ENCODE measurements around the gene SWAP70.

Gene SWAP70

DNA sequence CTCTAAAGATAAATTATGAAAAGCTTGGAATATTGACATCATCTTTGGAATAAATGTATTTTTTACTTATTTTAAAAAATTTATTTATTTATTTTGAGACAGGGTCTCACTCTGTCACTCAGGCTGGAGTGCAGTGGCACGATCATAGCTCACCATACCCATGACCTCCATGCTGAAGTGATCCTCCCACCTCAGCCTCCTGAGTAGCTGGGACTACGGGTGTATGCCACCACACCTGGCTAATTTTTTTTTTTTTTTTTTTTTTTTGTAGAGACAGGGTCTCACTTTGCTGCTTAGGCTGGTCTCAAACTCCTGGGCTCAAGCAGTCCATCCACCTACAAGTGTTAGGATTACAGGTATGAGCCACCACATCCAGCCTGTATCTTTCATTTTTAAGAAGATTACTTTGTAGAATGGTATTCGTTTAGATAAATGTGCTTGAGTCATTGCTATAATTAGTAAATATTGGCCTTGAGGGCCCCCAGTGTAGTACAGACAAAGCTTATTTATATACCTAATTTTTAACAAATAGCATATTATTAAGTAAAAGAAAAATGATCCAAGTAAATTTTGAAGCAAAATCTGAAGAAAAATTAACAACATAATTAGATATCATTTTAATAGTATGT is 8.5 kb downstream of the SWAP70 start:
- 94% methylated on average over 1 of the region's 3 CpGs for WGBS
- 0 out of 2 replicates have a peak, but pooled peaks cover 6% of the 10 kb centered on the region for H3K36me3 ChIP-seq (ENCODE audit: insufficient read depth, low read length)
- no peaks in the 10 kb centered on the region for H3K9me3 ChIP-seq (ENCODE audit: insufficient read depth, low read depth, low read length)
- H3K4me1 ChIP-seq (ENCODE audit: insufficient read depth, low read length): peaks cover 27% of the 10 kb centered on the region
- no peak overlapping the region for H3K4me3 ChIP-seq (ENCODE audit: low read length)
- H3K9ac ChIP-seq (ENCODE audit: low read depth, low read length): no peak overlapping the region
- no peaks in the 10 kb centered on the region for H3K27me3 ChIP-seq (ENCODE audit: insufficient read depth, low read length)
- H3K27ac ChIP-seq (ENCODE audit: low read depth, low read length): no peak overlapping the region

DNA sequence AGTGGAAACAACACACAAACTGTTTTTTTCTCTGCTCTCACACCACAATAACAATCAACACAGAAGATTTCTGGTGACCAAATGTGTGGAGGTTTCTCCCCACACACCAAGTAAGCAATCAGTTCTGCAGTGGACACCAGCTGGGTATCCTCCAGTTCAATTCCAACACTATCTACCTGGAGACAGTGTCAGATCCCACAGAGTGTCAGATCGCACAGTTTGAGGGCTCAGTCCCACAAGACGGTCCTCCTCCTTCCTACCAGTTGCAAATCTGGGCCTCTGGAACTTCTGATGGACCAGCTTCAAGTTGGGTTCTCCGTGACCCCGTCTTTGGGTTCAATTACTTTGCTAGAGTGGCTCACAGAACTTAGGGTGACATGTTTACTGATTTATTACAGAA is 9.0 kb downstream of the SWAP70 start:
- Histone ChIP-seq H3K9me3 (ENCODE audit: insufficient read depth, low read depth, low read length) (no peaks in the 10 kb centered on the region), H3K27me3 (ENCODE audit: insufficient read depth, low read length) (no peaks in the 10 kb centered on the region), H3K27ac (ENCODE audit: low read depth, low read length) (no peak overlapping the region), H3K9ac (ENCODE audit: low read depth, low read length) (no peak overlapping the region), H3K36me3 (ENCODE audit: insufficient read depth, low read length) (0 out of 2 replicates have a peak, but pooled peaks cover 6% of the 10 kb centered on the region), H3K4me3 (ENCODE audit: low read length) (no peak overlapping the region), H3K4me1 (ENCODE audit: insufficient read depth, low read length) (peaks cover 32% of the 10 kb centered on the region)
- 97% methylated on average over 4 of the region's 4 CpGs for WGBS

DNA sequence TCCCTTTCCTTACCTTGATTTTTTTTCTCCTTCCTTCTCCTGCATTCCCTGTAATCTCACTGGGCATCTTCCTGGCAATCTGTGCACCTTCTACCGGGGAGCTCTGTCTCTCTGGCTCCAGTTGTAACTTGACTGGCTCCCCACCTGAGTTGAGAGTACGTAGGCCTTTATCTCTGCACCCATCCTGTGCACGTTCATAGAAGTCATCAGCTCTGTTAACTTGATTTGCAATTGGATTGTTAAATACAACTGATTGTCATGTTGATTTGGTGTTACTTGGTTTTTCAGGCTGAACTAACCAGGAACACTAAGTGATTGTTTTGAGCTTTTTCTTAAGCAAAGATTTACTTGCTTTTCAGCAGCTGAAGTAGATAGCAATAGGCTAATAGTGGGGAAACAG is 11.8 kb downstream of the SWAP70 start:
- H3K4me1 ChIP-seq (ENCODE audit: insufficient read depth, low read length): peaks cover 45% of the 10 kb centered on the region
- no peaks in the 10 kb centered on the region for H3K27me3 ChIP-seq (ENCODE audit: insufficient read depth, low read length)
- H3K9ac ChIP-seq (ENCODE audit: low read depth, low read length): peak overlapping the region; percentile 57; the same call in 1 of the 2 replicates
- peak overlapping the region; percentile 41 for H3K4me3 ChIP-seq (ENCODE audit: low read length)
- H3K9me3 ChIP-seq (ENCODE audit: insufficient read depth, low read depth, low read length): no peaks in the 10 kb centered on the region
- peak overlapping the region; percentile 92 for H3K27ac ChIP-seq (ENCODE audit: low read depth, low read length)
- 4% methylated on average over 3 of the region's 3 CpGs for WGBS
- H3K36me3 ChIP-seq (ENCODE audit: insufficient read depth, low read length): 0 out of 2 replicates have a peak, but pooled peaks cover 6% of the 10 kb centered on the region

DNA sequence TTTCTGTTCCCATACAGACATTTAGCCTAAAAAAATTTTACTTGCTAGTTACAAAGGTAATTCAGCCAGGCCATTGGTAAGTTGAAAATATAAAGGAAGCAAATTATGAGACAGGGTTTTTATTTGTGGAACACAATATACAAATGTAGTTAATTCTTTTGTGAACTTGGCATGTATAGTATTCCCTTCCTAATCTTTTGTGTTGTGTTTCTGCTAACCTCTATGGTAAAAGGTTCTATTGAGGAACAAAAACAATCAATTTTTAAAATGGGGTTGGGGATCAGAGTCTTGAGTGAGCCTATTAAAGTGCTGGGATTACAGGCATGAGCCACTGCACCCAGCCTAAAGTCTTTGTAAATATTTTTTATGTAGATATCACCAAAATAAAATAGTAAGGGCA is 14.1 kb downstream of the SWAP70 start:
- H3K36me3 ChIP-seq (ENCODE audit: insufficient read depth, low read length): 0 out of 2 replicates have a peak, but pooled peaks cover 3% of the 10 kb centered on the region
- no peaks in the 10 kb centered on the region for H3K9me3 ChIP-seq (ENCODE audit: insufficient read depth, low read depth, low read length)
- no peak overlapping the region for H3K4me3 ChIP-seq (ENCODE audit: low read length)
- peak overlapping the region; percentile 39; the same call in 1 of the 2 replicates for H3K27ac ChIP-seq (ENCODE audit: low read depth, low read length)
- H3K9ac ChIP-seq (ENCODE audit: low read depth, low read length): no peak overlapping the region
- H3K27me3 ChIP-seq (ENCODE audit: insufficient read depth, low read length): no peaks in the 10 kb centered on the region
- H3K4me1 ChIP-seq (ENCODE audit: insufficient read depth, low read length): peaks cover 50% of the 10 kb centered on the region

DNA sequence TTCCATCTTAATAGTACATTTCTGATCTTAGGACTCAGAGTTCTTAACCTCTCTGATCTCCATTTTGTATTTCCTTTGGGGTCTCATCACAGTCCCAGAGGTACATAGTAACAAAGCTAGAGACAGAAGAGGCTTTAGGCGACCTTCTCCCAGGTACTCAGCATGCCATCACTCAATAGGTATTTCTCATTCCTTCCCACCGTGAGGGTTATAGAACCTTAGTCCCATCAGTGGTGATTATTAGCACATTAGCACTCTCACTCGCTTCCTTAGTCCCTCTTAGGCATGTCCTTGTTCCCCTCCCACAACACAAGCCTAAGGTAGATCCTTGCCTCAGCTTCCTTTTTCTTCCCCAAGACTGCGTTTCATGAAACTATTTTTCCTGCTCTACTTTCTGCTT is 14.7 kb downstream of the SWAP70 start:
- no peak overlapping the region for H3K9ac ChIP-seq (ENCODE audit: low read depth, low read length)
- H3K4me1 ChIP-seq (ENCODE audit: insufficient read depth, low read length): peaks cover 50% of the 10 kb centered on the region
- 50% methylated on average over 4 of the region's 4 CpGs for WGBS

DNA sequence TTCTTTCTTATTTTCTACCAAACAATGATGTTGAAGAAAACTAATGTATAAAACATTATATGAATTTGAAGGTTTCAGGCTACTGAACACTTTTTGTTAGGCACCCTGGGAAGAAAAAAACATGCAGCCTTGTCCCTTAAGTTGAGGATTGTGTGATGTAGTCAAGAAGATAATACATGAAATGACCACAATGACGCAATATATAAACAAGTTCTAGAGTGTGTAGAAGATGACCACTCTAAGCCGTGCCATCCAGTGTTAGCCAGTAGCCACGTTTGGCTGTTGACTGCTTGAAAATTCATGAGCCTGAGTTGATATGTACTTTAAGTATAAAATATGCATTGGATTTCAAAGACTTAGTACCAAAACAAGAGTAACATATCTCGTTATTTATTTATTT is 16.2 kb downstream of the SWAP70 start:
- no peaks in the 10 kb centered on the region for H3K27me3 ChIP-seq (ENCODE audit: insufficient read depth, low read length)
- 95% methylated on average over 4 of the region's 4 CpGs for WGBS
- H3K36me3 ChIP-seq (ENCODE audit: insufficient read depth, low read length): no peaks in the 10 kb centered on the region
- no peak overlapping the region for H3K27ac ChIP-seq (ENCODE audit: low read depth, low read length)
- peaks cover 44% of the 10 kb centered on the region for H3K4me1 ChIP-seq (ENCODE audit: insufficient read depth, low read length)
- H3K4me3 ChIP-seq (ENCODE audit: low read length): no peak overlapping the region
- H3K9me3 ChIP-seq (ENCODE audit: insufficient read depth, low read depth, low read length): no peaks in the 10 kb centered on the region
- H3K9ac ChIP-seq (ENCODE audit: low read depth, low read length): no peak overlapping the region

More for the DNA sequence above, 14.7 kb downstream of the SWAP70 start:
- Histone ChIP-seq H3K9me3 (ENCODE audit: insufficient read depth, low read depth, low read length) (no peaks in the 10 kb centered on the region), H3K4me3 (ENCODE audit: low read length) (no peak overlapping the region), H3K27me3 (ENCODE audit: insufficient read depth, low read length) (no peaks in the 10 kb centered on the region), H3K27ac (ENCODE audit: low read depth, low read length) (no peak overlapping the region), H3K36me3 (ENCODE audit: insufficient read depth, low read length) (no peaks in the 10 kb centered on the region)

DNA sequence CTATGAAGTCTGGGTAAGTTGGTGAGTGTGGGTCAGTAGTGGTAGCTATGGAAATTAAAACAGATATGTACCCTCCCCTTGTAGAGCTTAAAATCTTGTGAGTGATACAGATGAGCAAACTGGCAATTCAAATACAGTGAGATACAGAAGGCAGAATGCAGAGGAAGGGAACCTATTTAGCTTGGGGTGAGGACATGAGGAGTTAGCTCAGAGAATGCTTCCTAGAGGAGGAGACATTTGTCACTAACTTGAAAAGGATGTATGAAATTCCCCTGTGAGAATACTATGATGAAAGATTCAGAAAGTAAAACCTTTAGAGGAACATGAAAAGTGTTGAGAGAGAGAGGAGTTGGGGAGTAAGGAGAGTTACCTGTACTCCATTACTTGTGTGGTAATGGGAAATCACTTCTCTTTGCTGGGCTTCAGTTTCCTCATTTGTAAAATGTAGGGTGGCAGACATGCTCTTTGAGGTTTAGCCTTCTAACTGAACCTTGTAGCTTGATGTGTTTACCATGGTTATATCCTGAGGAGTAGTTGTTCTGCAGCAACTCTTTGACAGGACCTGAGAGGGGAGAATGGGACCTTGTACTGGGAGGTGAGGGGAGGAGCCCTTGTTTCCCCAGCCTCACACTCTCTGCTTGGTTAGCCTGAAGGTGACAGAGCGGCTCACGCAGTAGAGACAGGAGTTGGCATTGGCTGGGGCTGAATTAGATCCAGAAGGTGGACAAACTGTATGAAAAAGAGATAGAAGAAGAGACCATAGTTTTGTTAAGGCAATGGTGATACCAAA is 17.9 kb downstream of the SWAP70 start:
- H3K9me3 ChIP-seq (ENCODE audit: insufficient read depth, low read depth, low read length): no peaks in the 10 kb centered on the region
- no peak overlapping the region for H3K9ac ChIP-seq (ENCODE audit: low read depth, low read length)
- no peak overlapping the region for H3K27ac ChIP-seq (ENCODE audit: low read depth, low read length)
- H3K27me3 ChIP-seq (ENCODE audit: insufficient read depth, low read length): no peaks in the 10 kb centered on the region
- 90% methylated on average over 2 of the region's 2 CpGs for WGBS
- no peak overlapping the region for H3K4me3 ChIP-seq (ENCODE audit: low read length)
- H3K4me1 ChIP-seq (ENCODE audit: insufficient read depth, low read length): peaks cover 38% of the 10 kb centered on the region
- H3K36me3 ChIP-seq (ENCODE audit: insufficient read depth, low read length): no peaks in the 10 kb centered on the region

DNA sequence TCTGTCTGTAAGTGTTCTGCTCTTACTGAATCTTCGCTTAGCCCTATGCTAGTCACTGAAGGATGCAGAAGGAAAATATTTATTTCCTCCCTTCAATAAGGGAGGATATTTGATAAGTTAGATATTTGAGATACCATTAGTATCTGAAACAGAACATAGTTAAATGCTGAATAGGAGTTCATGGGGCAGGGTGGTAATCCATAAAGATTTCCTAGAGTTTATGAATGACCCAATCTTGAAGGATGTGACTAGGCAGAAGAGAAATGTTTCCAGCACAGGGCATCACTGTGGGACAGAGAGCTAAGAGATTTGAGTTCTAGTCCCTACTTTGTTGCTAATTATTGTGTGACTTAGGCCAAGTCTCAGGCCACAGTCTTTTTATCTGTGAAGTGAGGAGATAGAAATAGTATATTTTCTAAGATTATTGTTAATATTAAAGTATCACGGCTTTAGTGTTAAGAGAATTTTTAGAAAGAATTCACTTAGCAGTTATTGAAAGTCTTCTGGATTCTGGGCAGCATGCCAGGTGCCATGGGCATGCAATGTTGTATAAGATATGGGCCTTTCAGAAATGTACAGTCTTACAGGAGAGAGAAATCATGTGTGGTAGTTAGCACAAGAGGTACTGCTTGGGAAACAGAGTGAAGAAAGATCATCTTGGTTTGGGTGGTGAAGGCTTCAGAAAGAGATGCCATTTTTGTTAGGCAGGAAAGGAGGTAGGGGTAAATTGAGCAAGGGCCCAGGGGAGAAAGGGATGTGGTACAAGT is 24.0 kb downstream of the SWAP70 start:
- Histone ChIP-seq H3K36me3 (ENCODE audit: insufficient read depth, low read length) (no peaks in the 10 kb centered on the region), H3K9ac (ENCODE audit: low read depth, low read length) (peak overlapping the region; percentile 4; the same call in 1 of the 2 replicates), H3K4me3 (ENCODE audit: low read length) (no peak overlapping the region), H3K9me3 (ENCODE audit: insufficient read depth, low read depth, low read length) (no peaks in the 10 kb centered on the region), H3K27ac (ENCODE audit: low read depth, low read length) (no peak overlapping the region; the same call in 1 of the 2 replicates), H3K4me1 (ENCODE audit: insufficient read depth, low read length) (peaks cover 44% of the 10 kb centered on the region), H3K27me3 (ENCODE audit: insufficient read depth, low read length) (no peaks in the 10 kb centered on the region)
- WGBS: 84% methylated on average over 2 of the region's 2 CpGs

DNA sequence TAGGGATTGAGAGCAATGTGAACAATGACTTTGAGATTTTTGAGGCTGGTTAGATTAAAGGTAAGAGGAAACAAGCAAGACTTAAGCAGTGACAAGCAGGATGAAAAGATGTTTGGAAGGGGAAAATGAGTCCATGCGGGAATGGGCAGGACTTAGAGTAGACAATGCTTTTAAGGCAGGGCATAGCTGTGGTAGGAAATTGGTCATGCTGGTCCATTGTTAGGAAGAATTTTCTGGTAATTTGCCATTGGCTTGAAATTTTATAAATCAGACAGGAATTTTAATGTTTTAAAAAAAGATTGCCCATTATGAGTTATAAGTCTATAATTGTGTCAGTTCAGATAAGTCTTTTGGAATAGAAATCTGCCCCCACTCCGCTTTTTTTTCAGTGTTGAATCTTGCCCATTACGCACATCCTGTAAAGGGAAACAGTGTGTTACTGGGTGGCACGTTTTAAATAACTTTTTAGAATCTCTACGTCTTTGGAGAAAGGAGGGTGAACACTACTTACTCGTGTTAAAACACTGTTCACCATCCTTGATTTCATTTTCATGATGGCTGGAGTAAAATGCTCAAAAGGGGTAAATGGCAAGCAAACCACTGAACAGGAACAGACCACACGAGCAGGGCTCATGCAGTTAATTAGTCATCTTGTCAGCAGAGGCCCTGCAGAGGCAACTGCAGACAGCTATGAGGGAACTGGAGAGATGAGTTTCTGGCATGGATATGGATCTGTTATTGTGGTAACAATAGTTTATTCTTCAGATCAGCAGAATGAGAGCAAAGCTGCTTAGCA is 25.0 kb downstream of the SWAP70 start:
- Histone ChIP-seq H3K27me3 (ENCODE audit: insufficient read depth, low read length) (no peaks in the 10 kb centered on the region), H3K9ac (ENCODE audit: low read depth, low read length) (peak overlapping the region; percentile 7; the same call in 1 of the 2 replicates), H3K4me3 (ENCODE audit: low read length) (no peak overlapping the region), H3K27ac (ENCODE audit: low read depth, low read length) (peak overlapping the region; percentile 6), H3K36me3 (ENCODE audit: insufficient read depth, low read length) (no peaks in the 10 kb centered on the region; the same call in 1 of the 2 replicates), H3K9me3 (ENCODE audit: insufficient read depth, low read depth, low read length) (no peaks in the 10 kb centered on the region), H3K4me1 (ENCODE audit: insufficient read depth, low read length) (peaks cover 44% of the 10 kb centered on the region)
- 73% methylated on average over 7 of the region's 7 CpGs for whole genome bisulfite sequencing

DNA sequence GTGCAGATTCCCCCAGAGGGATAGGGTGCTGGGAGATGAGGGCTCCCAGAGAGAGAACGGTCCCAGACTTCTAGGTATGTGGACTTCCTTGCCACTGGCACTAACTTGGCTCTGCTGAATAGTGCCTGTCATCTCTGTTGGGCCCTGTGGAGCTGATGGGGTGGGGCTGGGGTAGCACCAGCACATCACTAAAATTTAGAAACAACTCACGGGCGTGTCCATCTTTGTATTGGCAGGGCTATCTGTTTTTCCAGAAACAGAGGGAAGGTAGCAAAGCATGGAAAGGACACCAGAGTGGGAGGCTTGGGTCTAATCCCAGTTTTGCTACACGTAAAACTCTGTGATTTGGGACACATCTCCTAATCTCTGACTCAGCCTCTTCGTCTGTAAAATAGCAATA is 25.8 kb downstream of the SWAP70 start:
- peaks cover 6% of the 10 kb centered on the region; the same call in 1 of the 2 replicates for H3K36me3 ChIP-seq (ENCODE audit: insufficient read depth, low read length)
- peaks cover 46% of the 10 kb centered on the region for H3K4me1 ChIP-seq (ENCODE audit: insufficient read depth, low read length)
- H3K9ac ChIP-seq (ENCODE audit: low read depth, low read length): no peak overlapping the region
- peak overlapping the region; percentile 2; the same call in 1 of the 2 replicates for H3K27ac ChIP-seq (ENCODE audit: low read depth, low read length)
- H3K27me3 ChIP-seq (ENCODE audit: insufficient read depth, low read length): no peaks in the 10 kb centered on the region
- H3K4me3 ChIP-seq (ENCODE audit: low read length): no peak overlapping the region
- 97% methylated on average over 4 of the region's 5 CpGs for WGBS
- no peaks in the 10 kb centered on the region for H3K9me3 ChIP-seq (ENCODE audit: insufficient read depth, low read depth, low read length)
